Measurements from ENCODE around the gene AKAP13.

Gene AKAP13

GRCh38 chr15:85494048-85494777 lies 113.8 kb downstream of the AKAP13 start (continued):
- peak; percentile 21; the same call in 1 of the 2 replicates for TF ChIP-seq WT1 (tag by site-specific recombination; IDR thresholded peaks at IDR 0.05)
- no peak for TF ChIP-seq ZNF830 (tag by site-specific recombination; IDR thresholded peaks at IDR 0.05; ENCODE audit: low read depth)
- TF ChIP-seq ZNF600 (tag by site-specific recombination; IDR thresholded peaks at IDR 0.05), result peak; percentile 76

- no peaks in the 10 kb centered on the region for H3K36me3 ChIP-seq (ENCODE audit: control insufficient read depth in 2 of 2, insufficient read depth in 1 of 2, low read length in 2 of 2)
- CTCF ChIA-PET, result interaction anchor here (0.6 to 3.4 kb wide), 8 partner anchors 9 to 270 kb away, joined by 3 to 15 read pairs (median 4); no protein-coding TSS in a partner anchor
- no peaks in the 10 kb centered on the region for H3K9me3 ChIP-seq (ENCODE audit: control insufficient read depth, insufficient read depth, low read depth, low read length)
- H3K4me3 ChIP-seq (ENCODE audit: low read depth, low read length), result no peak overlapping the region
- TF ChIP-seq ZNF292 (tag by site-specific recombination; IDR thresholded peaks at IDR 0.05; ENCODE audit: borderline replicate concordance, low read depth) (no peak), ZNF148 (tag by site-specific recombination; IDR thresholded peaks at IDR 0.05; ENCODE audit: borderline replicate concordance) (no peak), ZNF280D (tag by site-specific recombination; IDR thresholded peaks at IDR 0.05) (no peak), ZIC2 (tag by site-specific recombination; IDR thresholded peaks at IDR 0.05) (no peak), IKZF3 (tag by site-specific recombination; IDR thresholded peaks at IDR 0.05) (no peak), ZNF404 (tag by site-specific recombination; IDR thresholded peaks at IDR 0.05) (no peak), ZNF549 (tag by site-specific recombination; IDR thresholded peaks at IDR 0.05) (no peak), ZNF341 (tag by site-specific recombination; IDR thresholded peaks at IDR 0.05; ENCODE audit: low read depth) (no peak), ZNF398 (tag by site-specific recombination; IDR thresholded peaks at IDR 0.05) (no peak), ZNF311 (tag by site-specific recombination; IDR thresholded peaks at IDR 0.05; ENCODE audit: borderline replicate concordance) (no peak), SCRT2 (tag by site-specific recombination; IDR thresholded peaks at IDR 0.05) (no peak), ZNF785 (tag by site-specific recombination; IDR thresholded peaks at IDR 0.05) (no peak), ZNF473 (tag by site-specific recombination; IDR thresholded peaks at IDR 0.05) (no peak)
- POLR2A ChIA-PET, result interaction anchor here (0.5 kb wide), 2 partner anchors 924 to 1364 kb away, joined by 3 read pairs; no protein-coding TSS in a partner anchor
- peaks cover 58% of the 10 kb centered on the region for H3K4me1 ChIP-seq (ENCODE audit: control insufficient read depth, insufficient read depth, low read length)
- no peak overlapping the region for H3K27ac ChIP-seq (ENCODE audit: extremely low read depth, low read depth, low read length)
These were observed 114.7 kb downstream of the AKAP13 start for GRCh38 chr15:85495096-85495495.

All from HEK293 (cell line).